ENCODE data around the gene ADGRL1.
"Not testable (repeated sequence)": the region's sequence is repeated elsewhere in the genome, so short reads cannot be mapped to it uniquely, and the experiment has no call there.

ADGRL1 gene

DNA sequence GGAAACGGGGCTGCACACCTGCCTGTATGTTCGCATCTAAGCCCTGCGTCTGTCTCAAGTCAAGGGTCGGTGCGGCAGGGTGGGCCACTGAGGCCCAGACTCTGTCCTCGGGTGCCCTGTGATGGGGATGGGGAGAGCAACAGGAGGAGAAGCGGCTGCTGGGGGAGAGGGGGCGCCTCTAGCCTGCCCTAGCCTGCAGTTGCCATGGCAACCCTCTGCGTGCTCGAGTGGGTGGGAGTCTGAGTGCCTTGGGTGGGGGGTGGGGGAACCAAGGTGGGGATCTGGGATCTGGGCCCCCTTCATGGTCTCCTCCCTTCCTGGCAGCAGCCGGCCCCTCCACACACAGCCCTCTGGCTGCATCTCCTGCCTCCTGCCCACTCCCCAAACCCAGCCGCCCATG, 10.8 kb downstream of the ADGRL1 start:
- DNase-seq (ENCODE audit: low spot score); FAIRE-seq: not testable (repeated sequence)

GRCh38 chr19:14189415-14189814, 16.6 kb downstream of the ADGRL1 start:
- FAIRE-seq (no peak), DNase-seq (ENCODE audit: low spot score) (no peak)

GRCh38 chr19:14188086-14188485, 17.9 kb downstream of the ADGRL1 start:
- FAIRE-seq; DNase-seq (ENCODE audit: low spot score): not testable (repeated sequence)

DNA sequence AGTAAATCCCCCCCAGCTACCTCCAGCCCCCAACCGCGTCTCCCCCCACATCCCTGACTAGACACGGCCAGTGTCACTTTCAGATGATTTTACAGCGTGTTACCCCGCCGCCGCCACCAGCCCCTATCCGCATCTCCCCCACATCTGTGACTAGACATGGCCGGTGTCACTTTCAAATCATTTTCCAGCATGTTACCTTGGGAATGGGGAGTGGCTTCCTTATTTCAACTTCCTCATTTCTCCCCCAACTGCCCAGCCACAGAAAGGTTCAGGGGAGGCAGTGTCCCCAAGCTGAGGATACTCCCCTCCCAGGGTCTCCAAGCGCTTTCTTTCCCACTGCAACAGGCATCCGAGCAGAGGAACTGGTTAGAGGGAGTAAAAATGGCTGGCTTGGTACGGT, 18.4 kb downstream of the ADGRL1 start:
- DNase-seq (ENCODE audit: low spot score), result no peak
- FAIRE-seq, result no peak

- DNase-seq (ENCODE audit: low spot score); FAIRE-seq: not testable (repeated sequence)
Measured at GRCh38 chr19:14186684-14187083, 19.3 kb downstream of the ADGRL1 start.

DNA sequence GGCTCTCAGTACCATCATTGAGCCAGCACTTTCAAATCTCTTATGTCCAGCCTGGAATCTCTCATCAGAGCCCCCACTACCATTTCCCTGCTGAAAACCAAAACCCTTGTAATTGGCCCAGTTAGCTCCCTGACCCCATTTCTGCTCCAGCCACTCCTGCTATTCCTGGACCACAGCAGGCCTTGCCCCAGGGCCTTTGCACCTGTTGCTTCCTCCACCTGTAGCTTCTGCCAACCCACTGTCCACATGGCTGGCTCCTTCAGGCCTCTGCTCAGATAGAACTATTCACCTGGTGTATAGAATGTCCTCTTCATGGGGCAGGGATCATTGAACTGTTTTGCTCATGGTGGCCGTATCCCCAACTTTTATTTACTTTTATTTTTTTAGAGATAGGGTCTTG, 20.3 kb downstream of the ADGRL1 start:
- FAIRE-seq; DNase-seq (ENCODE audit: low spot score): not testable (repeated sequence)

DNA sequence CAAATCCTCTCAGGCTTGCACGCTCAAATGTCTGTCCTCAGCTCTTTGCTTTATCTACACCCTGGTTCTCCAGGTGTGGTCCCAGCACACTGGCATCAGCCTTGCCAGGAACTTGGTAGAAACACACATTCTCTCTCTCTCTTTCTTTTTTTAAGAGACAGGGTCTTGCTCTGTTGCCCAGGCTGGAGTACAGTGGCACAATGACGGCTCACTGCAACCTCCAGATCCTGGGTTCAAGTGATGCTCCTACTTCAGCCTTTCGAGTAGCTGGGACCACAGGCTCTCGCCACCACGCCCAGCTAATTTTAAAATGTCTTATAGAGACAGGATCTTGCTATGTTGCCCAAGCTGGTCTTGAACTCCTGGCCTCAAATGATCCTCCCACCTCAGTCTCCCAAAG, 20.8 kb downstream of the ADGRL1 start:
- FAIRE-seq (no peak), DNase-seq (ENCODE audit: low spot score) (no peak)

DNA sequence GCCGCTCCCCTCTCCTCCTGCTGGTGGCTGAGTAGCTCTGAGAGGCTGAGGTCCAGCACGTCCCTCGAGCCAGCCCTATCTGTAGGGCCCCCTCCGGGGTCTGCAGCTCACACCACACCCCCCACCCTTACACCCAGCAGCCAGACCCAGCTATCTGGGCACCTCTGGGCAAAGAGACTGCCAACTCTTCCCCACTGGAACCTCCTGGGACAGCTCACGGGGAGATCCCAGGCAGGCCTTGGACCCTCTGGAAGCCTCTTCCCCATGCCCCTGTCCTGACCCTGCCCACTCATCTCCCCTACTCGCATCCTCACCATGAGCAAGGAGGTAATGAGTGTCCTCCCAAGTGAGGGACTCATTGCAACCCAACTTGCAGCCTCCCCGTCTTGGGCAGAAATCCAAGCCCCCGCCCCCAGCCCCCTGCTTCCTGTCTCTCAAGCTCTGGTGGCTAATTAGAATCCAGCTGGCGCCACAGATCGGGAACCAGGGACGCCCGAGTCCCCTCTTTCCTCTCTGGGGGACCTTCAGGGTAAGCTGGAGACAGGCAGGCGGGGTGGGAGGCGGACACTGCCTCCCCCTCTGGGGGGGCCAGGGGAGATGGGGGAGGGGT, 22.1 kb downstream of the ADGRL1 start:
- no peak for FAIRE-seq
- no peak for DNase-seq (ENCODE audit: low spot score)

DNA sequence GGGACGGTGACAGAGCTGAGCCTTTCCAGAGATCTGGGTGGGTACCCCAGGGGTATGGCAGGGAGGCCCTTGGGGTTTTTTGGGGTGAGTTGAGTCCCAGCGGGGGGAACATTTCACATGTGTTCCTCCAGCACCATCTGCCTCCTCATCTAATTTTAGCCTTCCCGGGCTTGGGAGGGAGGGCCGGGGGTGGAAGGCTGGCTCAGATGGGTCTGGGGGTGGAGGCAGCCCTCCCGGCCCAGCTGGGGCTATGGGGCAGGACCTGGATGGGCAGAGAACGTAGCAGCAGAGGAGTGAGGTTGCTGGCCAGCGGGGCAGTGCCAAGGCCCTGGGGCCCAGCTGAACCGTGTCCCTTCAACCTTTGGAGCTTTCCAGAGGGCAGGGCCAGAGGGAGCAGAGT, 23.5 kb downstream of the ADGRL1 start:
- FAIRE-seq, result no peak
- DNase-seq (ENCODE audit: low spot score), result no peak

DNA sequence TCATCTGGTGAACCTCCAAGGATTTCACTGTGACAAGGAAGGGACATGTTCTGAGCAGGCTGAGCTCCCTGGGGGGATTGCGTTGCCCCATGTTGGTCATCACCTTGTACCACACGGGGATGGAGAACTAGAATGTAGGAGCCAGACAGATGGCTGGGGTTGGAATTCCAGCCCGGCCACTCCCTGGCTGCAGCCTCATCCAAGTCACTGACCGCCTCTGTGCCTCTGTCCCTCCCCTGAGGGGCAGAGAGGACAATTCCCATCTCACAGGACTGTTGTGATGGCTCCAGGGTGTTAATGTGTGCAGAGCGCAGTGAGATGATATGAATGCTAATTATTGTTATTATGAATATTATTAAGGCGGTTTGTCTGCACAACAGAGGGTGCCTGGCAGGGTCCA, 24.1 kb downstream of the ADGRL1 start:
- FAIRE-seq, result no peak
- DNase-seq (ENCODE audit: low spot score), result no peak

GRCh38 chr19:14181199-14181598, 24.8 kb downstream of the ADGRL1 start:
- FAIRE-seq; DNase-seq (ENCODE audit: low spot score): not testable (repeated sequence)

DNA sequence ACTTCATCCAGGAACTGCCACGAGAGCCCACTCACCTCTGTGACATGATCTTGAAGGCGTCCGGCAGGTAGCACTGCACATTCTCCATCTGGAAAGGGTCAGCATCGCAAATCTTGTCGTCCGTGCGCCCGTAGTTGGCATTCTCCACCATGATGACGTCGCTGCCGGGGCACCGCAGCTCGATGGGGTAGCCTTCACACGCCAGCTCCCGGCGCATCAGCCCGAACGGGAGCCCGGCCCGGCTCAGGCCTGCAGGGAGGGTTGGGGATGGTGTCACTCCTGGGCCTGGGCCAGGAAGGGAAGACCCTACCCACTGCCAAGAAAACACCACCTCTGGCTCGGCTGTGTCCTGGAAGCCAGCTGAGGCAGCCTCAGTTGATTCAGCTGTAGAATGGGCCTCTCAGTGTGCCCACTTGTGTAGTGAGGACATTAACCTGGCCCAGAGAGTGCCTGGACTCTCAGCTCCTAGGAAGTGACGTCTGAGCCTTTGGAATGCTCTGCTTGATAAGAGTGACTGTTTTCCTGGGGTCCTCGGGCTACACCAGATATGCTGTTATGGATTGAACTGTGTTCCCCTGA, 28.4 kb downstream of the ADGRL1 start:
- FAIRE-seq, result no peak
- DNase-seq (ENCODE audit: low spot score), result no peak

DNA sequence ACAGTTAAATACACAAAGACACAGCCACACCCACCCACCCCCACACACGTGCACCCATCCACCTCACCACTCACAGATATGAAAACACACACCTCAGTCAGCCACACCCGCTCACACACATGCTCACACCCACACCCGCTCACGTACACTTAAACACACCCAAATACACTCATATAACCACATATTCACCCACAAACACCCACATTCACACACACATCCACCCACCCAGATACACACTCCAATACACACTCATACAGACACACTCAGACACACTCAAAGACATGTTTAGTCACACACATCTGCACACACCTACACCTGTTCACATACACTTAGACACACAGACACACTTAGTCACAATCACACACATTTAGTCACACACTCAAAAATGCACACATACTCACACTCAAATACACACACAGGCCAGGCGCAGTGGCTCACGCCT, 30.6 kb downstream of the ADGRL1 start:
- no peak for DNase-seq (ENCODE audit: low spot score)
- no peak for FAIRE-seq

DNA sequence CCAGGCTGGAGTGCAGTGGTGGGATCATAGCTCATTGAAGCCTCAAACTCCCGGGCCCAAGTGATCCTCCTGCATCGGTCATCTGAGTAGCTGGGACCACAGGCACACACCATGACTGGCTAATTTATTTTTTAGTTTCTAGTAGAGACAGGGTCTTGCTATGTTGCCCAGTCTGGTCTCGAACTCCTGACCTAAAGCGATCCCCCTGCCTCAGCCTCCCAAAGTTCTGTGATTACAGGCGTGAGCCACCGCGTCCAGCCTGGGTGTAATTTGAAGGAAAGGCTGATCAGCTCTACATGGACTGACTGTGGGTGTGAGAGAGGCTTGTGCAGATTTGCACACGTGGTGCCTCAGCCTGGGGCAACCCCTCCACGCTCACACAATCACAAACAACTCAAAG, 31.1 kb downstream of the ADGRL1 start:
- DNase-seq (ENCODE audit: low spot score) (no peak), FAIRE-seq (no peak)

DNA sequence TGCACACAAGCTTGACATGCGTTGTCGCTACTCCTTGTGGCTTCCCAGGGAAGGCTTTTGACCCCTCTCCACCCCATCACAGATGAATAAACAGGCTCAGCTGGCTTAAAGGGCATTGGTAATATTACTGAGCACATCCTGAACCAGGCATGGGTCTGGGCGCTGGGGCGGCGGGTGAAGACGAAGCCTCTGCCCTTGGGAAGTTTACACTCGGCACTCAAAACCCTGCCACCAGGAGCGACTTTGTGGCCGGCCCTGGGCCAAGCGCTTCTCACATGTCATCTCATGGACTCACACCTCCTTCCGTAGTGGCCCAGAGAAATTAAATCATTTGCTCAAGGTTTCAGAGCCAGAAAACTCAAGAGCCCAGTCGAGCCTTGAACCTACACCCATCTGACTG, 37.0 kb downstream of the ADGRL1 start:
- no peak for FAIRE-seq
- no peak for DNase-seq (ENCODE audit: low spot score)

DNA sequence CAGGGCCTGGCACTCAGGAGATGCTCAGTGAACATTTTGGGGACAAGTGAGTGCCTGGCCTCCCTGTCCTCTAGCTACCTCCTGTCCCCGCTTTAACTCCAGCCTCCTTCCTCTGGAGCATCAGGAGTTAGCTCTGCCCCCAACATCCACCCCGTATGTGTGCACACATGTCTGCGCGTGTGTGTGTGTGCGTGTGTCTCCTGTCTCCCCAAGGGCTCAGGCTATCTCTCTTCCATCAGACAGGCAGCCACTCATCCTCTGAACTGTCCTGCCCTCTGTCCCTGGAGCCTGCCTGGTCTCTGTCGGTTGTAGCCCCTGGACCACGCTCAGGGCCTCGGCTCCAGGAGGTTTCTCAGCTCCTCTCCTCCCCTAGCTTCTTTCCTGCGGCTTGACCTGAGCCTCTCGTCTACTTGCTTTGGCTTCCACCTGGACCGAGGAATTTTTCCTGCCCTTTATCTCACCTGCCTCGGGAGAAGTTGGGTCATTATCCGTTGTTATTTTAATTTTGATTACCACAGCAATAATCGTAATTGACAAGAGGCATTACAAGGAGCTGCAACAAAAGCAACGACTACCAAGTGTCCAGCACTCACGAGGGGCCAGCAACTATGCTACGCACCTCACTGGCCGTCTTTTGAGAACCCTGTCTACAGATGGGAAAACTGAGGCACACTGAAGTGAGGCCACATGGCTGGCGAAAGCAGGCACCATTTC, 37.6 kb downstream of the ADGRL1 start:
- no peak for DNase-seq (ENCODE audit: low spot score)
- FAIRE-seq, result no peak

- no peak for DNase-seq (ENCODE audit: low spot score)
- no peak for FAIRE-seq
Measured at GRCh38 chr19:14167576-14168138, 38.3 kb downstream of the ADGRL1 start.

- FAIRE-seq (no peak), DNase-seq (ENCODE audit: low spot score) (no peak)
Measured at GRCh38 chr19:14166999-14167575, 38.9 kb downstream of the ADGRL1 start.

- FAIRE-seq, result no peak
- DNase-seq (ENCODE audit: low spot score), result no peak
Measured at GRCh38 chr19:14165990-14166830, 39.8 kb downstream of the ADGRL1 start.

DNA sequence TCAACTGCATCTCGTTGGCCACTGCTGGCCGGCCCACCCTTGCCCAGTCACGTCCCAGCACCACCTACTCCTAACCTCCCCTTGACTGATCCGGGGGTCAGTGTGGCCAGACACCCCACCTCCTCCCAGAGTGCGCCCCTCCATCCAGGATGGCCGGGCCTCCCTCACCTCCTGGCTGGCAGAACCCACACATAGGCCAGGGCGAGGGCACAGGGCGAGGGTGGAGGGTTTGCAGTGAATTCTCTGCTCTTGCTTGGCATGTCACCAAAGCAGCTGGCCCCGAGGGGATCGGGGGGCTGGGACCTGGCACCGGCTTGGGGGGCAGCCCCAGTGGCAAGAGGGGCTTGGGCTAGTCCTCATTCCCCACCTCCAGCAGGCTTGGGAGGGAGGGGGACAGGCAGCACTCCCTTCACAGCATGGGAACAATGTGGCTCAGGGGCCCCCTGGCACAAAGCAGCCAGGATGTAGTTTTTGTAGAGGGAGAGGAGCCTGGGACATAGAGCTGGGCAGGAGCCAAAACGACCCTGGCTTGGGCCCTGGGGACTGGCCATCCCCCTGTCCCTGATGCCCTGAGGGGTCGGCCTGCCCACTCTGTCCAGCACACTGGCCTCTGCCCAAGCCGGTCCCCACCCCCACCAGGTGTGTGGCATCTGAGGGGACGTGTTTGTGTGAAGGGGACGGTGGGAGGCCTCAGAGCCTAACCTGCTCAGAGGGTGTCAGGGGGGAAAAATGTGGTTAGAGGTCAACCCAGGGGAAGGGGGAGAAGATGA, 41.1 kb downstream of the ADGRL1 start:
- no peak for FAIRE-seq
- DNase-seq (ENCODE audit: low spot score), result no peak
